Ovary (tissue), 9 donors: ENCODE data around the gene INIP. TPM values are rescaled to one million over a fixed set of nuclear protein-coding genes. Genes with fewer than 3 reads are reported as not detected.

Experiments
- DNase-seq, 5 donors: peaks; one replicate each; pipeline ENCODE4 v3.0.0-alpha.2; 2019 to 2020
- H3K27ac ChIP-seq, 2 donors: fragments of 200-600 bp; one replicate each; pipeline versions ENCODE4 v1.5.1 to v1.8.0; 2019 to 2022
- H3K27me3 ChIP-seq: fragments of 200-600 bp; one replicate; pipeline ENCODE4 v1.8.0; 2022
- H3K36me3 ChIP-seq: fragments of 200-600 bp; sonication (generic); one replicate; pipeline ENCODE4 v1.5.1; 2019
- H3K4me1 ChIP-seq: one replicate; pipeline ENCODE4 v1.8.1; 2013; ENCODE audit warnings: mild to moderate bottlenecking, moderate library complexity; ENCODE audit not compliant: insufficient read depth
- H3K4me3 ChIP-seq: fragments of 200-600 bp; sonication (generic); one replicate; pipeline ENCODE4 v1.5.1; 2017
- H3K9me3 ChIP-seq, 2 donors: fragments of 200-600 bp in 1 of 2; sonication (generic) in 1 of 2; one replicate each; pipeline versions ENCODE4 v1.5.1 to v1.8.1; 2013 to 2019; ENCODE audit warnings: mild to moderate bottlenecking in 1 of 2, moderate library complexity in 1 of 2
- CTCF ChIP-seq, 3 donors: fragments of 450-650 bp in 2 of 3; fragments of 200-600 bp in 1 of 3; IDR thresholded peaks; one replicate each; pipeline versions ENCODE4 v1.5.1 to v1.8.0; 2016 to 2022; ENCODE audit warnings: antibody characterized with exemption in 3 of 3, mild to moderate bottlenecking in 1 of 3
- EP300 ChIP-seq: sonication (generic); formaldehyde crosslinking; IDR thresholded peaks from one replicate; pipeline ENCODE4 v1.6.1; 2017; ENCODE audit warnings: antibody characterized with exemption
- POLR2A ChIP-seq: fragments of 450-650 bp; IDR thresholded peaks from one replicate; pipeline ENCODE4 v1.6.1; 2017; ENCODE audit warnings: antibody characterized with exemption, mild to moderate bottlenecking, moderate library complexity
- WGBS, 3 donors: extraction: QIAGEN DNeasy Blood & Tissue Kit in 1 of 3; methylation state at CpG; one replicate each; pipeline versions ENCODE4 v1.1.5 to v1.1.7; 2013 to 2017; 5-methylcytosine and 5-hydroxymethylcytosine counted together
- intact Hi-C, 4 donors: fragments of 100-400 bp; cut with DNase I; formaldehyde crosslinking; loops; one replicate each; pipeline versions ENCODE4 v1.11.0 to v1.15.1; 2022 to 2023
- polyA plus RNA-seq, 2 donors: library from polyadenylated mRNA; stranded (reverse); fragments of 200-250 nt in 1 of 2; fragments of 350-450 nt in 1 of 2; fragmentation: Illumina TruSeq in 1 of 2; extraction: RNeasy Lipid Tissue Mini Kit (QIAGEN cat#74804) in 1 of 2; gene quantifications; one replicate each; pipeline ENCODE4 v1.2.3, GENCODE V29; 2013 to 2014
- total RNA-seq, 7 donors: library from RNA; depleted of rRNA in 2 of 7; stranded (reverse); fragments of >200 nt in 2 of 7; fragmentation: NEBNext Ultra II Directional in 3 of 7; extraction: Animal tissue kit (Norgen Biotek cat#: 25700) in 3 of 7; gene quantifications; one replicate each; pipeline versions ENCODE4 v1.1.0 to v1.2.4, GENCODE V29; 2016 to 2023
- donor health status: DM: no; HTN: no; CAD: no; lungs with moderate emphysema.
- donor health status: DM: no; HTN: no; CAD: no.
- donor health status: Bipolar disorder and iron deficiency.
- donor health status: DM: yes; HTN: yes; CAD: no.
- donor health status: DM: no; HTN: no; CAD: no.
- donor health status: DM: yes; HTN: yes; CAD: no.

INIP gene
- total and polyA plus RNA-seq, 9 donors, result 7.4 to 26.3 (median 19.4) TPM

GRCh38 chr9:112754578-112754977, 36.7 kb upstream of the INIP start:
- H3K4me1 ChIP-seq, result peaks cover 11% of the 10 kb centered on the region
- 47 to 57% (median 51%) methylated on average over 3 of the region's 3 CpGs for WGBS, 3 donors
- H3K4me3 ChIP-seq, result no peak overlapping the region
- H3K9me3 ChIP-seq, result no peaks in the 10 kb centered on the region
- intact Hi-C loops, result no loop called here
- H3K27ac ChIP-seq, result no peak overlapping the region
- no peak for DNase-seq
- no peaks in the 10 kb centered on the region for H3K27me3 ChIP-seq
- no peaks in the 10 kb centered on the region for H3K36me3 ChIP-seq
- TF ChIP-seq CTCF (IDR thresholded peaks at IDR 0.05) (no peak), POLR2A (no peak), EP300 (no peak)

- Histone ChIP-seq H3K9me3 (no peaks in the 10 kb centered on the region), H3K27me3 (no peaks in the 10 kb centered on the region), H3K4me3 (no peak overlapping the region), H3K36me3 (no peaks in the 10 kb centered on the region), H3K27ac (no peak overlapping the region), H3K4me1 (peaks cover 11% of the 10 kb centered on the region)
- TF ChIP-seq CTCF (IDR thresholded peaks at IDR 0.05) (no peak), EP300 (no peak), POLR2A (no peak)
- intact Hi-C loops, result no loop called here
- WGBS, 3 donors, result 44 to 71% (median 55%) methylated on average over 2 of the region's 2 CpGs
- no peak for DNase-seq
Measured at GRCh38 chr9:112753725-112754124, 35.8 kb upstream of the INIP start.

- no peaks in the 10 kb centered on the region for H3K36me3 ChIP-seq
- H3K27ac ChIP-seq, result no peak overlapping the region
- no peak overlapping the region for H3K4me3 ChIP-seq
- intact Hi-C loops, result no loop called here
- no peaks in the 10 kb centered on the region for H3K9me3 ChIP-seq
- no peak for DNase-seq
- WGBS, 3 donors, result 78 to 81% (median 80%) methylated on average over 6 of the region's 6 CpGs
- H3K4me1 ChIP-seq, result peaks cover 11% of the 10 kb centered on the region
- H3K27me3 ChIP-seq, result no peaks in the 10 kb centered on the region
- TF ChIP-seq EP300, result no peak
- no peak for TF ChIP-seq CTCF (IDR thresholded peaks at IDR 0.05)
- no peak for TF ChIP-seq POLR2A
Measured at GRCh38 chr9:112752334-112753125, 34.6 kb upstream of the INIP start.

- no peak for TF ChIP-seq CTCF (IDR thresholded peaks at IDR 0.05)
- no peak for TF ChIP-seq POLR2A
- no peak for TF ChIP-seq EP300
- Histone ChIP-seq H3K9me3 (no peaks in the 10 kb centered on the region), H3K27ac (peak overlapping the region in 1 of 2 donors; percentile 90), H3K4me3 (peak overlapping the region; percentile 82), H3K36me3 (no peaks in the 10 kb centered on the region), H3K27me3 (no peaks in the 10 kb centered on the region), H3K4me1 (peaks cover 11% of the 10 kb centered on the region)
- peak; percentile 31 to 64 (median 58) for DNase-seq
- intact Hi-C loops, result no loop called here
- WGBS, 3 donors, result 0 to 2% (median 1%) methylated on average over 34 to 49 of the region's 49 CpGs
Measured at GRCh38 chr9:112751056-112751795, 33.3 kb upstream of the INIP start.
